Activated B cell treated with CpG ODN at 0.5 μM for 24 hours (primary cell): Measurements from ENCODE around the gene USP49. TPM values are rescaled to one million over a fixed set of nuclear protein-coding genes. Genes with fewer than 3 reads are reported as not detected.
A peak's percentile ranks its signal among the peaks of the same experiment; 100 is the strongest.

Experiments
- ATAC-seq: fragments of 200-7000 bp; cut with Tn5 transposase; one replicate; pipeline ENCODE4 v1.10.0; 2021; ENCODE audit warnings: low read depth, mild to moderate bottlenecking, moderate library complexity
- CTCF ChIA-PET: fragments of 350-600 bp; sonication (Branson Sonifier 250); formaldehyde crosslinking; loops from one replicate; lab custom pipeline; 2021; ENCODE audit warnings: antibody characterized with exemption; lab: Charles Lee
- POLR2A ChIA-PET: fragments of 350-600 bp; sonication (Branson Sonifier 250); formaldehyde crosslinking; loops from one replicate; lab custom pipeline; 2021; ENCODE audit warnings: antibody characterized with exemption; lab: Charles Lee
- DNase-seq: peaks from one replicate; pipeline ENCODE4 v3.0.0; 2022
- H3K27ac Mint-ChIP-seq: one replicate; pipeline ENCODE4 v1.8.0; 2020; ENCODE audit warnings: mixed read lengths
- H3K27me3 Mint-ChIP-seq: one replicate; pipeline ENCODE4 v1.8.0; 2021; ENCODE audit warnings: mixed read lengths
- H3K36me3 Mint-ChIP-seq: one replicate; pipeline ENCODE4 v1.8.0; 2021; ENCODE audit warnings: low read depth, mixed read lengths
- H3K4me1 Mint-ChIP-seq: one replicate; pipeline ENCODE4 v1.8.0; 2021; ENCODE audit warnings: mixed read lengths
- H3K4me3 Mint-ChIP-seq: one replicate; pipeline ENCODE4 v1.8.0; 2020; ENCODE audit warnings: mild to moderate bottlenecking, mixed read lengths
- H3K9me3 Mint-ChIP-seq: one replicate; pipeline ENCODE4 v1.8.0; 2020; ENCODE audit warnings: mixed read lengths
- intact Hi-C: fragments of 100-400 bp; cut with micrococcal nuclease; formaldehyde crosslinking; loops from one replicate; pipeline ENCODE4 v1.15.1; 2024
- total RNA-seq: library from RNA; stranded (reverse); gene quantifications from 2 replicates; pipeline ENCODE4 v1.2.3, GENCODE V29; 2022
- TF ChIP-seq, protein P1 (sequence below): fragments of 200-600 bp; IDR thresholded peaks from one replicate; pipeline ENCODE4 v1.8.0; 2022; ENCODE audit warnings: antibody characterized with exemption, mild to moderate bottlenecking

The USP49 gene
- total RNA-seq, 1 donor from 2014 or later: 7.7 TPM

GRCh38 chr6:41785254-41785653, 109.9 kb downstream of the USP49 start:
- H3K4me3 Mint-ChIP-seq: no peak overlapping the region
- peaks cover 33% of the 10 kb centered on the region for H3K4me1 Mint-ChIP-seq
- no peak for DNase-seq
- ATAC-seq: no peak
- intact Hi-C loops: loop anchor here (5.0 to 10.0 kb wide), 3 partner anchors 238 to 1110 kb away; partner anchors contain the start of genes FOXP4, NFYA and OARD1
- CTCF ChIA-PET: interaction anchor here (1.1 to 6.7 kb wide), 3 partner anchors 260 to 429 kb away, joined by 4 to 51 read pairs (median 4); no protein-coding TSS in a partner anchor
- H3K27ac Mint-ChIP-seq: no peak overlapping the region
- TF ChIP-seq, protein P1, sequence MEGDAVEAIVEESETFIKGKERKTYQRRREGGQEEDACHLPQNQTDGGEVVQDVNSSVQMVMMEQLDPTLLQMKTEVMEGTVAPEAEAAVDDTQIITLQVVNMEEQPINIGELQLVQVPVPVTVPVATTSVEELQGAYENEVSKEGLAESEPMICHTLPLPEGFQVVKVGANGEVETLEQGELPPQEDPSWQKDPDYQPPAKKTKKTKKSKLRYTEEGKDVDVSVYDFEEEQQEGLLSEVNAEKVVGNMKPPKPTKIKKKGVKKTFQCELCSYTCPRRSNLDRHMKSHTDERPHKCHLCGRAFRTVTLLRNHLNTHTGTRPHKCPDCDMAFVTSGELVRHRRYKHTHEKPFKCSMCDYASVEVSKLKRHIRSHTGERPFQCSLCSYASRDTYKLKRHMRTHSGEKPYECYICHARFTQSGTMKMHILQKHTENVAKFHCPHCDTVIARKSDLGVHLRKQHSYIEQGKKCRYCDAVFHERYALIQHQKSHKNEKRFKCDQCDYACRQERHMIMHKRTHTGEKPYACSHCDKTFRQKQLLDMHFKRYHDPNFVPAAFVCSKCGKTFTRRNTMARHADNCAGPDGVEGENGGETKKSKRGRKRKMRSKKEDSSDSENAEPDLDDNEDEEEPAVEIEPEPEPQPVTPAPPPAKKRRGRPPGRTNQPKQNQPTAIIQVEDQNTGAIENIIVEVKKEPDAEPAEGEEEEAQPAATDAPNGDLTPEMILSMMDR: no peak
- POLR2A ChIA-PET: interaction anchor here (1.5 to 5.1 kb wide), 4 partner anchors 51 to 262 kb away, joined by 5 to 91 read pairs (median 23); partner anchors contain the start of genes TAF8 and TFEB
- H3K9me3 Mint-ChIP-seq: no peaks in the 10 kb centered on the region
- H3K27me3 Mint-ChIP-seq: no peaks in the 10 kb centered on the region
- H3K36me3 Mint-ChIP-seq: peaks cover 23% of the 10 kb centered on the region

GRCh38 chr6:41784581-41785171, 110.5 kb downstream of the USP49 start:
- DNase-seq: no peak
- no peaks in the 10 kb centered on the region for H3K9me3 Mint-ChIP-seq

GRCh38 chr6:41783106-41783780, 111.9 kb downstream of the USP49 start:
- ATAC-seq: no peak
- no peak overlapping the region for H3K27ac Mint-ChIP-seq
- intact Hi-C loops: loop anchor here (5.0 to 10.0 kb wide), 2 partner anchors 764 to 1112 kb away; a partner anchor contains a TSS
- peaks cover 36% of the 10 kb centered on the region for H3K4me1 Mint-ChIP-seq
- H3K9me3 Mint-ChIP-seq: no peaks in the 10 kb centered on the region
- ChIA-PET POLR2A (no interaction called here), CTCF (interaction anchor here (0.6 to 6.7 kb wide), 2 partner anchors 75 to 262 kb away, joined by 3 to 51 read pairs; no protein-coding TSS in a partner anchor)
- H3K36me3 Mint-ChIP-seq: peaks cover 13% of the 10 kb centered on the region
- TF ChIP-seq, protein P1: no peak
- no peaks in the 10 kb centered on the region for H3K27me3 Mint-ChIP-seq
- no peak overlapping the region for H3K4me3 Mint-ChIP-seq
- DNase-seq: no peak

More at GRCh38 chr6:41784581-41785171, 110.5 kb downstream of the USP49 start:
- ChIA-PET POLR2A (interaction anchor here (3.6 to 5.1 kb wide), 2 partner anchors 51 to 262 kb away, joined by 39 to 91 read pairs; partner anchors contain the start of genes TAF8 and TFEB), CTCF (interaction anchor here (1.5 to 6.7 kb wide), 2 partner anchors 260 to 430 kb away, joined by 4 to 51 read pairs; no protein-coding TSS in a partner anchor)
- Mint-ChIP-seq H3K4me3 (peak overlapping the region; percentile 30), H3K36me3 (peaks cover 20% of the 10 kb centered on the region), H3K27me3 (no peaks in the 10 kb centered on the region), H3K4me1 (peaks cover 35% of the 10 kb centered on the region), H3K27ac (no peak overlapping the region)
- no peak for ATAC-seq
- intact Hi-C loops: loop anchor here (5.0 to 10.0 kb wide), 4 partner anchors 237 to 1110 kb away; partner anchors contain the start of genes FOXP4, NFYA and OARD1
- TF ChIP-seq, protein P1: no peak

DNA sequence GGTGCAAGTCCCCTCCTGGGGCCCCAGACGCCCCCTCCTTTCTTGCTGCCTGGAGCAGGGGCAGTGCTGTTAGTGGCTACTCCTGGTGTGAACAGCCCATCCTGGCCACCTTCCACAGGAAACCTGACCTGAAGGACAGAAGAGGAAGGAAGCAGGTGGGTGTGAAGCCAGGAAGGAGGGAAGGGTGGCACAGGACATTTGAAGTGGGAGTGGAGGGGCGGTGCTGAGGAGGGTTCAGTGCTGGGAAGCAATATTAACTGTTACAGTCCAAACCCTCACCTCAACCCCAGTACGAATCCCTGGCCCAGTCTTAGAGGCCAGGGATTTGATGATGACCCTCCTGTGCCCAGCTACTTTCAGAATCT, 113.8 kb downstream of the USP49 start:
- ChIA-PET POLR2A (interaction anchor here (0.7 kb wide), 1 partner anchor 75 kb away, joined by 3 read pairs; no protein-coding TSS in a partner anchor), CTCF (interaction anchor here (0.7 kb wide), 1 partner anchor 48 kb away, joined by 3 read pairs; no protein-coding TSS in a partner anchor)
- peaks cover 7% of the 10 kb centered on the region for H3K36me3 Mint-ChIP-seq
- H3K27me3 Mint-ChIP-seq: no peaks in the 10 kb centered on the region
- H3K9me3 Mint-ChIP-seq: no peaks in the 10 kb centered on the region
- TF ChIP-seq, protein P1: no peak
- no peak for ATAC-seq
- DNase-seq: no peak
- H3K4me1 Mint-ChIP-seq: peaks cover 33% of the 10 kb centered on the region
- H3K4me3 Mint-ChIP-seq: peak overlapping the region; percentile 72
- intact Hi-C loops: loop anchor here (2.0 to 10.0 kb wide), 3 partner anchors 355 to 1113 kb away; a partner anchor contains a TSS
- H3K27ac Mint-ChIP-seq: no peak overlapping the region
